ENCODE results near the gene MAMDC2. TPM values are rescaled to one million over a fixed set of nuclear protein-coding genes. Genes with fewer than 3 reads are reported as not detected.
A peak's percentile ranks its signal among the peaks of the same experiment; 100 is the strongest.

Gene MAMDC2
- total RNA-seq, 1 experiment from 2014 or later = not detected

GRCh38 chr9:70054521-70054920 lies 10.9 kb downstream of the MAMDC2 start:
- peaks cover 36% of the 10 kb centered on the region for H3K4me1 Mint-ChIP-seq (ENCODE audit: insufficient read depth, unreplicated experiment)
- H3K4me3 Mint-ChIP-seq (ENCODE audit: unreplicated experiment) = peak overlapping the region; percentile 20
- CTCF ChIA-PET = interaction anchor here (0.6 to 2.6 kb wide), 10 partner anchors 14 to 548 kb away, joined by 3 to 30 read pairs (median 4); no protein-coding TSS in a partner anchor
- no peaks in the 10 kb centered on the region for H3K36me3 Mint-ChIP-seq (ENCODE audit: insufficient read depth, unreplicated experiment)
- no TSS peak for BruUV-seq (replicated peaks)
- H3K9me3 Mint-ChIP-seq (ENCODE audit: unreplicated experiment) = no peaks in the 10 kb centered on the region
- H3K27ac Mint-ChIP-seq (ENCODE audit: low read depth, unreplicated experiment) = peak overlapping the region; percentile 81
- POLR2A ChIA-PET = interaction anchor here (0.6 to 2.3 kb wide), 11 partner anchors 26 to 202 kb away, joined by 3 to 13 read pairs (median 3); no protein-coding TSS in a partner anchor
- TF ChIP-seq CTCF (IDR thresholded peaks at IDR 0.05; ENCODE audit: unreplicated experiment) = no peak
- H3K27me3 Mint-ChIP-seq (ENCODE audit: insufficient read depth, unreplicated experiment) = no peaks in the 10 kb centered on the region
- DNase-seq (ENCODE audit: unreplicated experiment) = no peak
- intact Hi-C loops (cut with micrococcal nuclease) = no loop called here

DNA sequence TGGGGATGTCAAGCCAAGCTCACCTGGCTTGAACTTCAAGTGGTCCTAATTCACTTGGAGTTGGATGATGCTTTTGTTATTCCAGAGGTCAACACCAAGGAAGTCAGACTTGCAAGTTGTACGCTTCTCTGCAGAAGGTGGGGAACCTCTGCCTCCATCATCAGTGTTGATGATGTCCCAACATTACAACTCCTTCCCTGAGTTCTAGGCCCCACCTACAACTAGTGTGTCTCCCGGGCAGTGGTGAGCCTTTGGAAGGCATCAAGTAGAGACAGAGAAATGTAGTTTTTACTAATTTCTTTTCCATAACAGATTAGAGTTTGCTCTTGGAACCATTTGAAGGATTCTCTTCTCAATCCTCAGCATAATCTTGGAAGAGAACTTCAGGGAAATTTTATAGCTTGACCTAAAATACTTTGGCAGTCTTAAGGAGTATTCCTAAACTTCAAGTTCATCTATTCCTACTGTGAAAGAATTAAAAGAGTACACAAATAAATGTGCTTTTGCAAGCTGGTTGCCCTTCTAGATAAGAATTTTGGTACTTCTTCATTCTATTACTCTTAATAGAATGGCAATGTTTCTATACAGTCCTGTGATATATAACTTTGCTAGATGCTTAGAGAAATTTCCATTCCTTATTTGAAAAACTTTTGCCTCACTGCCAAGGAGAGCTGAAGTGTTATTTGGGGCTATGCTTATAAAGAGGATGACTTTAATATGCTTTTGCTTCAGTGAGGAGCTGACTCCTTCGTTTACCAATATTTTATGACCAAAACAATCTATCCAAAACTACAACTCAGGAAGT lies 12.0 kb downstream of the MAMDC2 start:
- TF ChIP-seq CTCF (IDR thresholded peaks at IDR 0.05; ENCODE audit: unreplicated experiment) = no peak
- ChIA-PET POLR2A (interaction anchor here (0.7 to 1.4 kb wide), 4 partner anchors 11 to 242 kb away, joined by 3 to 4 read pairs (median 3); no protein-coding TSS in a partner anchor), CTCF (interaction anchor here (1.0 to 2.6 kb wide), 4 partner anchors 13 to 84 kb away, joined by 3 to 30 read pairs (median 5); no protein-coding TSS in a partner anchor)
- no peaks in the 10 kb centered on the region for H3K9me3 Mint-ChIP-seq (ENCODE audit: unreplicated experiment)
- H3K4me1 Mint-ChIP-seq (ENCODE audit: insufficient read depth, unreplicated experiment) = peaks cover 30% of the 10 kb centered on the region
- peak overlapping the region; percentile 20 for H3K27ac Mint-ChIP-seq (ENCODE audit: low read depth, unreplicated experiment)
- no TSS peak for BruUV-seq (replicated peaks)
- H3K4me3 Mint-ChIP-seq (ENCODE audit: unreplicated experiment) = no peak overlapping the region
- intact Hi-C loops (cut with micrococcal nuclease) = no loop called here
- no peaks in the 10 kb centered on the region for H3K36me3 Mint-ChIP-seq (ENCODE audit: insufficient read depth, unreplicated experiment)
- no peaks in the 10 kb centered on the region for H3K27me3 Mint-ChIP-seq (ENCODE audit: insufficient read depth, unreplicated experiment)
- DNase-seq (ENCODE audit: unreplicated experiment) = no peak

DNA sequence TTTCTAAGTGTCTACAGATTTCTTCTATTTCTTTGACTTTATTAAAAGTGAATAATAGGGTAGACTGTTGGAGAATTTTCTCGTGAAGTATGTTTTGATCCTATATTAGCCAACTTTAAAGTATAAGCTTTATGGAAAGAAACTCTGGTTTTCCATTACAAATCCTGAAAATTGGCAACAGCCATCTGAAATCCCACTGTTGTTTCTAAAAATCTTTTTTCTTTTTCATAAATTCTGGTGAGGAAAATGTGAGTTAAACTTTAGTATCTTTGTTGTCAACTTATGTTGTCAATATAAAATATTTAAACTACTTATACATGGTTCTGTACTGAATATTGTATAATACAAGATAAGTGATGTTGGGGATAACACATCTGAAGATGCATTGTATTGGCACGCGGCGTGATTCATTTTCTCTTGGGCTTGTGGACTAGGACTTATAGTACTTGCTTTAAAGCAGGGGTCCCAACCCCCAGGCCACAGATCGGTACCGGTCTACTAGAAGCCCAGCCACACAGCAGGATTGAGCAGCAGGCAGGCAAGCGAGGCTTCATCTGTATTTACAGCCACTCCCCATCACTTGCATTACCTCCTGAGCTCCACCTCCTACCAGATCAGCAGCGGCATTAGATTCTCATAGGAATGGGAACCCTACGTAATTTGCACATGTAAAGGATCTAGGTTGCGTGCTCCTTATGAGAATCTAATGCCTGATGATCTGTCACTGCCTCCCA lies 12.7 kb downstream of the MAMDC2 start:
- H3K4me3 Mint-ChIP-seq (ENCODE audit: unreplicated experiment) = no peak overlapping the region
- H3K27ac Mint-ChIP-seq (ENCODE audit: low read depth, unreplicated experiment) = no peak overlapping the region
- peaks cover 30% of the 10 kb centered on the region for H3K4me1 Mint-ChIP-seq (ENCODE audit: insufficient read depth, unreplicated experiment)
- H3K36me3 Mint-ChIP-seq (ENCODE audit: insufficient read depth, unreplicated experiment) = no peaks in the 10 kb centered on the region
- BruUV-seq (replicated peaks) = no TSS peak
- ChIA-PET CTCF (interaction anchor here (1.3 kb wide), 1 partner anchor 55 kb away, joined by 3 read pairs; no protein-coding TSS in a partner anchor), POLR2A (interaction anchor here (0.7 to 1.4 kb wide), 3 partner anchors 12 to 242 kb away, joined by 3 to 4 read pairs (median 3); no protein-coding TSS in a partner anchor)
- intact Hi-C loops (cut with micrococcal nuclease) = no loop called here
- no peak for TF ChIP-seq CTCF (IDR thresholded peaks at IDR 0.05; ENCODE audit: unreplicated experiment)
- no peak for DNase-seq (ENCODE audit: unreplicated experiment)
- no peaks in the 10 kb centered on the region for H3K27me3 Mint-ChIP-seq (ENCODE audit: insufficient read depth, unreplicated experiment)
- no peaks in the 10 kb centered on the region for H3K9me3 Mint-ChIP-seq (ENCODE audit: unreplicated experiment)

GRCh38 chr9:70058569-70059116 lies 15.0 kb downstream of the MAMDC2 start:
- BruUV-seq (replicated peaks) = no TSS peak
- Mint-ChIP-seq H3K9me3 (ENCODE audit: unreplicated experiment) (no peaks in the 10 kb centered on the region), H3K36me3 (ENCODE audit: insufficient read depth, unreplicated experiment) (peaks cover 6% of the 10 kb centered on the region), H3K4me1 (ENCODE audit: insufficient read depth, unreplicated experiment) (peaks cover 13% of the 10 kb centered on the region), H3K27ac (ENCODE audit: low read depth, unreplicated experiment) (no peak overlapping the region), H3K27me3 (ENCODE audit: insufficient read depth, unreplicated experiment) (no peaks in the 10 kb centered on the region), H3K4me3 (ENCODE audit: unreplicated experiment) (no peak overlapping the region)
- DNase-seq (ENCODE audit: unreplicated experiment) = no peak
- POLR2A ChIA-PET = no interaction called here
- intact Hi-C loops (cut with micrococcal nuclease) = no loop called here
- CTCF ChIA-PET = interaction anchor here (0.5 to 1.0 kb wide), 2 partner anchors 13 to 933 kb away, joined by 3 read pairs; no protein-coding TSS in a partner anchor
- TF ChIP-seq CTCF (IDR thresholded peaks at IDR 0.05; ENCODE audit: unreplicated experiment) = no peak

Measured in MCF 10A (cell line).